GM21619 (cell line): ENCODE results near the gene ZC3H6.
"Not testable (repeated sequence)": the region's sequence is repeated elsewhere in the genome, so short reads cannot be mapped to it uniquely, and the experiment has no call there.

Experiments
- ATAC-seq: cut with Tn5 transposase; IDR thresholded peaks from one replicate; pipeline ENCODE4 v1.9.1; 2021; ENCODE audit not compliant: unreplicated experiment

The ZC3H6 gene

GRCh38 chr2:112332123-112332696 lies 56.8 kb downstream of the ZC3H6 start:
- no peak for ATAC-seq

- ATAC-seq: no peak
Measured at GRCh38 chr2:112335600-112335999, 60.2 kb downstream of the ZC3H6 start.

GRCh38 chr2:112339986-112340385 lies 64.6 kb downstream of the ZC3H6 start:
- ATAC-seq: no peak

DNA sequence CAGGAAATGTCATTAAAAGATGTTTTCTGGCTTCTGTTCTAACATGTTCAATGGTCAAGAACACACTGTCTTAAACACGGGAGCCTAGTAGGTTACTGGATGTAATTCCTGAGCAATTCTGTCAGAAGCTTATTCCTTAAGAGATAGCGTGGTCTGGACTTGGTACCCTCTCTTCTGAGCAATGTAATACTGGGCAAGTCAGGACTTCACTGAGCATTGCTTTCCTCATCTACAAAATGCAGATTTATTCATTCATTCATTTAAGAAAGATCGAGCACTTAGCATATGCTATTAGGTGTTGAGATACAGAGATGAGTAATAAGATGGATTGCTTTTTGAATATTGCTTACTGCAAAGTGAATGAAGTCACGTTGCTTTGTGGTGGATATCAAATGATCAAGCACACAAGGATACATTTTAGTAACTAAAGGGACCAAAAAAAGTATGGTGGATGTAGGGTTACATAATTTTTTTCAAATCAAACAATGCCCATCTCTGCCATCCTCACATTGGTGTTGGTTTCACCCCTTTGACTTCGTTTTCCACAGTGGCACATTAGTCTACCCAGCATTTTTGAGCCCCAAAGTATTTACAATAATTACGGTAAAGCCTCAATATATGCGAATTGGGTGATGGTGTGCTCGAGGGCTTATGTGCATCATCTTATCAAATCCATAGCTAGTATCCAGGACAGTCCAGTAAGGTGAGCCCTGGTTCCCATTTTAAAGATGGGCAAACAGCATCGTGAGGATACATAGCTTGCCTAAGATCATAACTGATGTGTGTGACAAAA lies 65.3 kb downstream of the ZC3H6 start:
- no peak for ATAC-seq

GRCh38 chr2:112342067-112342550 lies 66.7 kb downstream of the ZC3H6 start:
- ATAC-seq: no peak

GRCh38 chr2:112343827-112344585 lies 68.6 kb downstream of the ZC3H6 start:
- no peak for ATAC-seq

GRCh38 chr2:112345030-112346027 lies 69.9 kb downstream of the ZC3H6 start:
- no peak for ATAC-seq

GRCh38 chr2:112352292-112352691 lies 76.9 kb downstream of the ZC3H6 start:
- ATAC-seq: not testable (repeated sequence)

- ATAC-seq: not testable (repeated sequence)
Measured at GRCh38 chr2:112352809-112353603, 77.6 kb downstream of the ZC3H6 start.

DNA sequence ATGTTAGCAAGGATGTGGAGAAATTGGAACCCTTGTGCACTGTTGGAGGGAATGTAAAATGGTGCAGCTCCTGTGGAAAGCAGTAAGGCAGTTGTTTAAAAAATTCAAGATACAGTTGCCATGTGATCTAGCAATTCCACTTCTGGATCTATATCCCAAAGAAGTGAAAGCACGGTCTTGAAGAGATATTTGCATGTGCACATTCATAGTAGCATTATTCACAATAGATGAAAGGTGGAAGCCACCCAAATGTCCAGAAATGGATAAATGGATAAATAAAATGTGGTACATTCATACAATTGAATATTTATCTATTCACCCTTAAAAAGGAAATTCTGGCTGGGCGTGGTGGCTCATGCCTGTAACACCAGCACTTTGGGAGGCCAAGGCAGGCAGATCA lies 78.9 kb downstream of the ZC3H6 start:
- not testable (repeated sequence) for ATAC-seq

DNA sequence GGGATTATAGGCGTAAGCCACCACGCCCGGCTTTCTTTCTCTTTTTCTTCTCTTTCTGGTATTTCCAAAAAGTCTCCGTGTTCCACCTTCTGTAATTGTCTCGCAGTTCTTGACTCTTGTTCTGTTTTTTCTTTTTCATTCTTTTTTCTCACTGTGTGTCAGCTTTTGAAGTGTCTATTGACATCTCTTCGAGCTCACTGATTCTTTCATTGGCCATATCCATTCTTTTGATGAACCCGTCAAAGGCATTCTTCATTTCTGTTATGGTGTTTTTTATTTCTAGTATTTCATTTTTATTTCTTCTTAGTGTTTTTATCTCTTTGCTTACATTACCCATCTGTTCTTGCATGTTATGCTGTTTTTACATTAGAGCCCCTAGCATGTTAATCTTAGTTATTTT lies 84.7 kb downstream of the ZC3H6 start:
- not testable (repeated sequence) for ATAC-seq
